Stimulated activated CD4-positive, alpha-beta T cell treated with anti-CD3 and anti-CD28 coated beads, Interleukin-4, amount 100 ng/mL, for 4 hours (primary cell): ENCODE measurements around the gene KLHDC7B.
"Not testable (repeated sequence)": the region's sequence is repeated elsewhere in the genome, so short reads cannot be mapped to it uniquely, and the experiment has no call there.

Source experiments
- DNase-seq, 2 experiments: peaks; one replicate each; pipeline ENCODE4 v3.0.0-alpha.2; 2020

The KLHDC7B gene

GRCh38 chr22:50529897-50530579 lies 15.7 kb upstream of the KLHDC7B start, which contains the start of gene TYMP:
Gene TYMP, minus strand, starts transcription at chr22:50530012. Its CDS starts 303 bp downstream, at chr22:50529709.
- DNase-seq: peak; percentile 75 to 76

GRCh38 chr22:50530580-50530876 lies 15.2 kb upstream of the KLHDC7B start:
- DNase-seq: no peak

- peak; percentile 79 to 84 for DNase-seq
These were observed 14.7 kb upstream of the KLHDC7B start for GRCh38 chr22:50530877-50531545.

DNA sequence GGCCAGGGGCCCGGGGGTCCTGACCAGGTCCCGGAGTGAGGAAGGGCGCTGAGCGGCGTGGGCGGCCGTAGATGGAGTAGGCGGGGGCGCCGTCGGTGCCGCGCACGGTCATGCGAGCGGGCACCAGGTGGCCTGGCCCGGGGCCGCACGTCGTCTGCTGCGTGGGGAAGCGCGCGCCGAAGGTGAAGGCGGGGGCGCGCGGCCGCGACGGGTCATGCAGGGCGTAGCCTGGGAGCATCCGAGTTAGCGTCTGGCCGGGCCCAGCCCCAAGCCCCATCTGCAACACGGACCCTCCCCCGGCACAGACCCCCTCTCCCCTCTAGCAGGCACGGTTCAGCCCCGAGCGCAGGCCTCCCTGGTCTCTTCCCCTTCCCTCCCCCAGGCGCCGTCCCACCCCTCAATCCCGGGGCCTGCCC lies 14.1 kb upstream of the KLHDC7B start:
- DNase-seq: peak; percentile 71 to 81

GRCh38 chr22:50531962-50532674 lies 13.6 kb upstream of the KLHDC7B start:
- DNase-seq: no peak

DNA sequence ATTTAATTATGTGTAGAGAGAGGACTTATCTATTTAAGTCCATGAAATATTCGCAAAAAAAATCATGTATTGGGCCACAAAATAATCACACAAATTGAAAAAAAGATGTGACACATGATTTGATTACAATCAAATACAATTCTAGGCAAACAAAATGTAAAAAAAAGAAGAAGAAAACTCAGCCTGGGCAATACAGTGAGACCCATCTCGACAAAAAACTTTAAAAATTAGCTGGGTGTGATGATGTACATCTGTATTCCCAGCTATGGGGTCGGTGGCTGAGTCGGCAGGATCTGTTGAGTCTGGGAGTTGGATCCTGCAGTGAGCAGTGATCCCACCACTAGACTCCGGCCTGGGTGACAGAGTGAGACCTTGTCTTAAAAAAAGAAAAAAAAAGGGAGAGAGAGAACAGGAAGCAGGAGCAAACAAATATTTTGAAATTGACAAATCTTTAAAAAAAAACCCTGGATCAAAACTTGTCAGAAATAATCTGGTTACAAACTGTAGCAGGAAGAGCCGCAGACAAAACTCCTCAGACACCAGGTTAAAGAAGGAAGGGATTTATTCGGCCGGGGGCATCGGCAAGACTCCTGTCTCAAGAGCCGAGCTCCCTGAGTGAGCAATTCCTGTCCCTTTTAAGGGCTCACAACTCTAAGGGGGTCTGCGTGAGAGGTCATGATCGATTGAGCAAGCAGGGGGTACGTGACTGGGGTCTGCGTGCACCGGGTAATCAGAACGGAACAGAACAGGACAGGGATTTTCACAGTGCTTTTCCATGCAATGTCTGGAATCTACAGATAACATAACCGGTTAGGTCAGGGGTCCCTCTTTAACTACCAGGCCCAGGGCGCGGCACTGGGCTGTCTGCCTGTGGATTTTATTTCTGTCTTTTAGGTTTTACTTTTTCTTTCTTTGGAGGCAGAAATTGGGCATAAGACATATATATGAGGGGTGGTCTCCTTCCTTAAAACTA lies 12.6 kb upstream of the KLHDC7B start:
- no peak for DNase-seq

- DNase-seq: not testable (repeated sequence)
These were observed 11.6 kb upstream of the KLHDC7B start for GRCh38 chr22:50533856-50534711.

- no peak for DNase-seq
These were observed 10.6 kb upstream of the KLHDC7B start for GRCh38 chr22:50535113-50535512.

- DNase-seq: no peak
These were observed 9.5 kb upstream of the KLHDC7B start for GRCh38 chr22:50536226-50536625.

GRCh38 chr22:50537765-50538164 lies 7.9 kb upstream of the KLHDC7B start:
- DNase-seq: no peak

DNA sequence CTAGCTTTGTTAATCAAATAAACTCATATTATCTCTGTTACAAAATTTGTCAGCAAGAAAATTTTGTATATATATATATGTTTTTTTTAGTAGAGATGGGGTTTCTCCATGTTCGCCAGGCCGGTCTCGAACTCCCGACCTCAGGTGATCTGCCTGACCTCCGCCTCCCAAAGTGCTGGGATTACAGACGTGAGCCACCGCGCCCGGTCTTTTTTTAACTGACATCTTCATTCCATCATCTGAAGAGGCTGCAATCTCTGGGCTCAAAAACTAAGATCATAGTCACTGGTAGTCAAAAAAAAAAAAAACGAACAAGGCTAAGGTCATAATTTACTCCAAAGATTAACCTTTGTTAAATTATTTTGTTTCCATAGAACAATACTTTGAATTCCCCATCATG lies 5.3 kb upstream of the KLHDC7B start:
- DNase-seq: no peak

- not testable (repeated sequence) for DNase-seq
These were observed 4.1 kb upstream of the KLHDC7B start for GRCh38 chr22:50541667-50542026.

DNA sequence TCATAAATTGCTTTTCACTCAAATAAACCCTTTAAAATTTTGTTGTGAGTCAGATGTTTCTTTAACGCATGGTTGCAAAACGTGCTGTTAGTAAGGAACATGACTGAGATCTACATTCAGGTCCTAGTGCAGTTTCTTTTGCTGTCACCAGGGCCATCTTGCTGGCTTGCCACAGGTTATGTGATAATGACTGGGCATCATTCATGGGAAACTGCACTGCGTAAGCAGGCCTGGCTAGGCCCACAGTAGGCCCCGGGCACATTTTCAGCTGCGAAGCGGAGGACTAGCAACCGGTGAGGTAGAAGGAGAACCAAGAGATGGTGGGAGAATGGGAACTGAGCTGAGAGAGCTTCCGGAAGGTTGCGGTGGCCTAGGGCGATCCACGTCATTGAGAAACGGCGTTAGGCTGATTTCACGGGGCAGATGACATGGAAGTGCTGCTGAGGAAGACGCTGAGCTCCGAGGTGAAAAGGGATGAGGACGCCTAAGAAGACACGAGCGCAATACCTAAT lies 3.2 kb upstream of the KLHDC7B start:
- DNase-seq: no peak

GRCh38 chr22:50544078-50544745 lies 1.5 kb upstream of the KLHDC7B start:
- DNase-seq: peak; percentile 84

- DNase-seq: no peak
These were observed 899 bp upstream of the KLHDC7B start for GRCh38 chr22:50544746-50545253.

DNA sequence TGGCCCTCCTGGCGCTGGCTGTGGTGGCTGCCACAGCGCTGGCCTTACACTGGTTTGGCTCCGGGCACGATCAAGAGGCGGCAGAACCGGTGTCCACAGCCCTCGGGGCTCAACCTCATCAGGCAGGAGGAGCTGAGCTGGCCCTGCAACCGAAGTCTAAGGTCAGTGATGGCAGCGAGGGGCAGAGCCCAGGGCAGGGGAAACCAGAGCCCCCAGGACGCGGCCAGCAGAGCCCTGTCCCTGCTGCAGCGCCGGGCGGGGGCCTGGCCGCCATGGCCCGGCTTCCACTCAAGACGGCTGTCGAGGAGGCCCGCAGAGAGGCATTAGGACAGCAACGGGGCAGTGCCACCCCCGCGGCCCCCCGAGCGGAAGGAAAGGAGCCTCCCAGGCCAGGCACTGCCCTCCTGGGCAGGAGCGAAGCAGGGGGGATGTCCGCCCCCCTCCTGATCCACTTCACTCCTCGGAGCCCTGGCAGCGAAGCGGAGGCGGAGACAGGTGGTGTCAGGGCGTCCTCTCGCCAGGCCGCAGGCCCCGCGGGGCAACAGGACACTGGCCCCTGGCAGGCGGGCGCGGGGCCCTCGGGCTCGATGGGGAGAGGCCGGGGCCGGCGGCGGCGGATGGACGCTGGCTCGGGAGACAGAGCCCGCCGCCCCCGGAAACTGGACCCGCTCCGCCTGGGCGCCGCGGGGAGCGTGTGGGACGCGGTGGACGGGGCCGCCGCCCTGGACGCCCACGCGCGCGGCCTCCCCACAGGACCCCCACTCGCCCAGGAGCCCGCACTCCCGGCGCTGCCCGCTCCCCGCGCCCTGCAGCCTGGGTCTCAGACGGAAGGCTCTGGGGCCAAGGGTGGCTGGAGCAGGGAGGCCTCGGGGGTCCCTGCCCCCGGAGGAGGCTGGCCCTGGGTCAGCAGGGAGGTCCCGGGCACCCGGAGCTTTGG lies 895 bp downstream of the KLHDC7B start:
- no peak for DNase-seq

GRCh38 chr22:50547263-50547985 lies 1.7 kb downstream of the KLHDC7B start:
- DNase-seq: no peak

GRCh38 chr22:50548040-50548920 lies 2.6 kb downstream of the KLHDC7B start:
- peak; percentile 50 to 63 for DNase-seq
